Neural cell (in vitro differentiated cells): ENCODE results near the gene CHTF18. TPM values are rescaled to one million over a fixed set of nuclear protein-coding genes. Genes with fewer than 3 reads are reported as not detected.

ENCODE experiments used
- H2AFZ ChIP-seq: fragments of 200-600, 300-800 bp; sonication (generic), shearing (Covaris generic); 2 replicates; pipeline ENCODE4 v1.6.0; 2014; ENCODE audit warnings: low read depth, mild to moderate bottlenecking, antibody characterized with exemption, low read length, moderate library complexity
- H3F3A ChIP-seq: fragments of 200-600 bp; shearing (Covaris generic); 2 replicates; pipeline ENCODE4 v1.6.1; 2016; ENCODE audit warnings: mild to moderate bottlenecking, moderate library complexity, mixed read lengths, antibody characterized with exemption, low read length; ENCODE audit not compliant: insufficient read depth, poor library complexity, severe bottlenecking
- H3K27ac ChIP-seq: fragments of 200-600, 300-800 bp; sonication (generic), shearing (Covaris generic); 2 replicates; pipeline ENCODE4 v1.5.1; 2014; ENCODE audit warnings: mild to moderate bottlenecking, low read length, moderate library complexity
- H3K27me3 ChIP-seq: fragments of 300-800, 200-600 bp; sonication (generic), shearing (Covaris generic); 2 replicates; pipeline ENCODE4 v1.6.0; 2014; ENCODE audit warnings: mild to moderate bottlenecking, low read depth, low read length, moderate library complexity; ENCODE audit not compliant: insufficient read depth
- H3K36me3 ChIP-seq: fragments of 300-800, 200-600 bp; sonication (generic), shearing (Covaris generic); 2 replicates; pipeline ENCODE4 v1.5.1; 2014; ENCODE audit warnings: mild to moderate bottlenecking, antibody characterized with exemption, low read length, moderate library complexity; ENCODE audit not compliant: insufficient read depth
- H3K4me2 ChIP-seq: fragments of 300-800, 200-600 bp; sonication (generic), shearing (Covaris generic); 2 replicates; pipeline ENCODE4 v1.6.0; 2014; ENCODE audit warnings: mild to moderate bottlenecking, low read length
- H3K4me3 ChIP-seq: fragments of 300-800, 200-600 bp; sonication (generic), shearing (Covaris generic); 2 replicates; pipeline ENCODE4 v1.5.1; 2014; ENCODE audit warnings: mild to moderate bottlenecking, low read length, moderate library complexity
- H3K79me2 ChIP-seq: fragments of 200-600 bp; shearing (Covaris generic); replicated peaks from 2 replicates; pipeline ENCODE4 v1.6.0; 2014; ENCODE audit warnings: mild to moderate bottlenecking, low read length, moderate library complexity; ENCODE audit not compliant: insufficient read depth
- H3K9ac ChIP-seq: fragments of 300-800, 200-600 bp; sonication (generic), shearing (Covaris generic); 2 replicates; pipeline ENCODE4 v1.6.1; 2016; ENCODE audit warnings: mild to moderate bottlenecking, low read length, mixed read lengths
- H3K9me2 ChIP-seq: fragments of 200-600 bp; shearing (Covaris generic); 2 replicates; pipeline ENCODE4 v1.6.1; 2016; ENCODE audit warnings: mild to moderate bottlenecking, low read length, mixed read lengths; ENCODE audit not compliant: insufficient read depth
- H3K9me3 ChIP-seq: fragments of 200-600, 300-800 bp; sonication (generic), shearing (Covaris generic); 2 replicates; pipeline ENCODE4 v1.6.1; 2016; ENCODE audit warnings: mild to moderate bottlenecking, mixed run types, low read length, moderate library complexity, mixed read lengths
- H4K20me1 ChIP-seq: fragments of 200-600 bp; shearing (Covaris generic); 2 replicates; pipeline ENCODE4 v1.6.1; 2016; ENCODE audit warnings: mild to moderate bottlenecking, mixed run types; ENCODE audit not compliant: insufficient read depth
- CTCF ChIP-seq: fragments of 450-650 bp; IDR thresholded peaks from 2 replicates; pipeline ENCODE4 v1.5.1; 2014; ENCODE audit warnings: antibody characterized with exemption, mild to moderate bottlenecking, moderate library complexity; ENCODE audit not compliant: poor library complexity, severe bottlenecking
- EP300 ChIP-seq: fragments of 450-650 bp; conservative IDR thresholded peaks from 2 replicates; pipeline ENCODE4 v1.6.1; 2014; ENCODE audit warnings: antibody characterized with exemption, mild to moderate bottlenecking, moderate library complexity; ENCODE audit not compliant: poor library complexity, severe bottlenecking
- EZH2 ChIP-seq: fragments of 200-600, 300-800 bp; shearing (Covaris generic), sonication (generic); IDR thresholded peaks from 2 replicates; pipeline ENCODE4 v1.6.1; 2014; ENCODE audit warnings: antibody characterized with exemption, low read length, borderline replicate concordance, mild to moderate bottlenecking; ENCODE audit not compliant: insufficient read depth, poor library complexity, severe bottlenecking
- MXI1 ChIP-seq: fragments of 450-650 bp; conservative IDR thresholded peaks from 2 replicates; pipeline ENCODE4 v1.6.1; 2014; ENCODE audit warnings: antibody characterized with exemption, mild to moderate bottlenecking; ENCODE audit not compliant: poor library complexity, severe bottlenecking
- POLR2AphosphoS5 ChIP-seq: IDR thresholded peaks from 2 replicates; pipeline ENCODE4 v1.6.1; 2012
- RAD21 ChIP-seq: fragments of 450-650 bp; conservative IDR thresholded peaks from 2 replicates; pipeline ENCODE4 v1.6.1; 2014; ENCODE audit warnings: antibody characterized with exemption, mild to moderate bottlenecking, moderate library complexity
- REST ChIP-seq: IDR thresholded peaks from 2 replicates; pipeline ENCODE4 v1.6.1; 2012; ENCODE audit warnings: borderline replicate concordance
- SMC3 ChIP-seq: fragments of 450-650 bp; conservative IDR thresholded peaks from 2 replicates; pipeline ENCODE4 v1.6.1; 2014; ENCODE audit warnings: antibody characterized with exemption, mild to moderate bottlenecking, moderate library complexity; ENCODE audit not compliant: poor library complexity
- TAF1 ChIP-seq: IDR thresholded peaks from 2 replicates; pipeline ENCODE4 v1.6.1; 2012; ENCODE audit warnings: low read depth
- polyA plus RNA-seq: library from polyadenylated mRNA; depleted of rRNA; stranded (reverse); fragments of >200 nt; gene quantifications from 2 replicates; pipeline ENCODE4 v1.2.3, GENCODE V29; 2014

The CHTF18 gene
- polyA plus RNA-seq, 1 donor from 2014 or later: 31.2 TPM

- Histone ChIP-seq H4K20me1 (no peaks in the 10 kb centered on the region), H3K4me2 (peak overlapping the region; percentile 86), H3K4me3 (peak overlapping the region; percentile 96), H3K27ac (peak overlapping the region; percentile 63), H3K9me2 (no peaks in the 10 kb centered on the region), H2AFZ (peak overlapping the region; percentile 79), H3K9me3 (no peaks in the 10 kb centered on the region), H3K9ac (peak overlapping the region; percentile 90), H3K79me2 (peaks cover 5% of the 10 kb centered on the region), H3K36me3 (no peaks in the 10 kb centered on the region), H3K27me3 (no peaks in the 10 kb centered on the region), H3F3A (no peaks in the 10 kb centered on the region)
- TF ChIP-seq TAF1: no peak
- no peak for TF ChIP-seq RAD21
- TF ChIP-seq SMC3: no peak
- TF ChIP-seq REST: no peak
- TF ChIP-seq EZH2: no peak
- TF ChIP-seq CTCF: no peak
- TF ChIP-seq POLR2AphosphoS5: no peak
- no peak for TF ChIP-seq EP300
- TF ChIP-seq MXI1: no peak
These were observed 48.0 kb upstream of the CHTF18 start for GRCh38 chr16:740459-740763.

- H3K36me3 ChIP-seq: no peaks in the 10 kb centered on the region
- peak within 1 kb of the TSS; percentile 90 for H3K9ac ChIP-seq
- H2AFZ ChIP-seq: peak within 1 kb of the TSS; percentile 79
- H3K27ac ChIP-seq: peak within 1 kb of the TSS; percentile 63
- TF ChIP-seq TAF1 (peak; percentile 96), SMC3 (peak; percentile 92), POLR2AphosphoS5 (peak; percentile 98), EZH2 (no peak), EP300 (peak; percentile 73), RAD21 (peak; percentile 73), REST (peak; percentile 85), CTCF (peak; percentile 100), MXI1 (peak; percentile 90)
- H3K27me3 ChIP-seq: no peaks in the 10 kb centered on the region
- H4K20me1 ChIP-seq: no peaks in the 10 kb centered on the region
- peak within 1 kb of the TSS; percentile 96 for H3K4me3 ChIP-seq
- H3K9me2 ChIP-seq: no peaks in the 10 kb centered on the region
- no peaks in the 10 kb centered on the region for H3K9me3 ChIP-seq
- peak within 1 kb of the TSS; percentile 86 for H3K4me2 ChIP-seq
- peaks cover 5% of the 10 kb centered on the region for H3K79me2 ChIP-seq
- H3F3A ChIP-seq: no peaks in the 10 kb centered on the region
These were observed 47.5 kb upstream of the CHTF18 start, which contains the start of gene CIAO3 for GRCh38 chr16:740764-741505. Gene CIAO3, minus strand, starts transcription at chr16:740997. Its CDS starts 12 bp downstream, at chr16:740985.
